ENCODE measurements around the gene CCR3.

Gene CCR3

GRCh38 chr3:46303240-46303639, 61.0 kb downstream of the CCR3 start:
- DNase-seq (ENCODE audit: low spot score): no peak
- no peak for TF ChIP-seq CTCF (IDR thresholded peaks at IDR 0.05)
- Histone ChIP-seq H3K27ac (no peak overlapping the region), H3K4me3 (no peak overlapping the region)

GRCh38 chr3:46304739-46305138, 62.5 kb downstream of the CCR3 start:
- DNase-seq (ENCODE audit: low spot score): no peak
- Histone ChIP-seq H3K27ac (no peak overlapping the region), H3K4me3 (no peak overlapping the region)
- TF ChIP-seq CTCF (IDR thresholded peaks at IDR 0.05): no peak

GRCh38 chr3:46312991-46313390, 70.7 kb downstream of the CCR3 start:
- TF ChIP-seq CTCF (IDR thresholded peaks at IDR 0.05): no peak
- H3K27ac ChIP-seq: peak overlapping the region in 1 of 2 donors; percentile 25

GRCh38 chr3:46314517-46314916, 72.3 kb downstream of the CCR3 start:
- no peak for DNase-seq (ENCODE audit: low spot score)
- no peak for TF ChIP-seq CTCF (IDR thresholded peaks at IDR 0.05)
- no peak overlapping the region for H3K27ac ChIP-seq
- H3K4me3 ChIP-seq: no peak overlapping the region

More at GRCh38 chr3:46312991-46313390, 70.7 kb downstream of the CCR3 start:
- no peak for DNase-seq (ENCODE audit: low spot score)
- no peak overlapping the region for H3K4me3 ChIP-seq

GRCh38 chr3:46316206-46316605, 73.9 kb downstream of the CCR3 start:
- H3K27ac ChIP-seq: no peak overlapping the region
- TF ChIP-seq CTCF (IDR thresholded peaks at IDR 0.05): no peak
- no peak overlapping the region for H3K4me3 ChIP-seq
- DNase-seq (ENCODE audit: low spot score): no peak
